Cardiac muscle cell (in vitro differentiated cells and primary cell): ENCODE results near the gene MYL12B. TPM values are rescaled to one million over a fixed set of nuclear protein-coding genes. Genes with fewer than 3 reads are reported as not detected.

Experiments
- DNase-seq, 2 donors: peaks; one replicate each; pipeline versions ENCODE4 v3.0.0 to v3.0.0-alpha.2; 2010 to 2017; ENCODE audit warnings: low read depth in 1 of 2, low spot score in 1 of 2
- H3K27ac ChIP-seq: fragments of 200-600 bp; sonication (generic); 2 replicates; pipeline ENCODE4 v1.5.1; 2016
- H3K27me3 ChIP-seq: fragments of 200-600 bp; sonication (generic); 2 replicates; pipeline ENCODE4 v1.6.0; 2016; ENCODE audit warnings: control low read depth
- H3K36me3 ChIP-seq: fragments of 200-600 bp; sonication (generic); 2 replicates; pipeline ENCODE4 v1.5.1; 2016; ENCODE audit warnings: control low read depth
- H3K4me1 ChIP-seq: fragments of 200-600 bp; sonication (generic); 2 replicates; pipeline ENCODE4 v1.8.1; 2017; ENCODE audit warnings: low read depth, mild to moderate bottlenecking, mixed run types
- H3K4me3 ChIP-seq: fragments of 200-600 bp; sonication (generic); 2 replicates; pipeline ENCODE4 v1.5.1; 2016; ENCODE audit warnings: mild to moderate bottlenecking
- H3K9me3 ChIP-seq: fragments of 200-600 bp; sonication (generic); 2 replicates; pipeline ENCODE4 v1.5.1; 2017; ENCODE audit warnings: low read depth, mild to moderate bottlenecking, control low read depth
- polyA plus RNA-seq: library from polyadenylated mRNA; unstranded; fragments of >200 nt; fragmentation: Nextera tagmentation; extraction: Ambion mirVana; gene quantifications from 2 replicates; pipeline ENCODE4 v1.2.1, GENCODE V29; 2016
- total RNA-seq: library from RNA; depleted of rRNA; stranded (reverse); fragments of >200 nt; gene quantifications from 2 replicates; pipeline ENCODE4 v1.2.3, GENCODE V29; 2016
- TF ChIP-seq, protein P1 (sequence below): IDR thresholded peaks from 2 replicates; pipeline ENCODE4 v1.5.1; 2012; ENCODE audit warnings: low read depth, mild to moderate bottlenecking, low read length

The MYL12B gene
- total and polyA plus RNA-seq, 2 experiments from 2014 or later, result 74.8 to 299 TPM

DNA sequence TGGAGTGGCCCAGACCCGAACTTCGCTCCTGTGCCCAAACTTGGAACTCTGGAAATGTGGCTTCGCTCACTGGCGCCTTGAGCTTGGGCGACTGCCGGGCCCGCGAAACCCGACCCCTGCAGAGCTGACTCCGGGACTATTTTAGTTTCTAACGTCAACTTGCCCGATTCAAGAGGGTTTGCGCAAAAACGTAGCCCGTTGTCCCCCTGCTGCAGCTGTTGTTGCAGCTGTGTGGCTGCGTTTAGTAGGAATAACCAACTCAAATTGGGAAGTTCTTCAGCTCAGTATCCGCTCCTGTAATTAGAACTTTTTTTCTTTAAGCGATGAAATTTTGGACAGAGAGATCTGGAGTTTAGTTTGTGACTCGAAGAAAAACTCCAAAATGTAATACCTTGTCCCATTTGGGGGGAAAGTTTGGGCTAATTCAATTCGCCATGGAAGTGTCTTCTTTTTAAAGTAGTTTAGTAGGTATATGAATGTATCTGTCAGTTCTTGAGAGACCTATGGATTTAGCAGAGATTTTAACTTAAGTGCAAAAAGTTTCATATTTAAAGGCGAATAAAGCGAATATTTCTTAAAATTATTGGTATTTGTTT is 13.8 kb upstream of the MYL12B start:
- no peaks in the 10 kb centered on the region for H3K9me3 ChIP-seq
- H3K27me3 ChIP-seq, result no peaks in the 10 kb centered on the region
- DNase-seq, result peak; percentile 56 to 73
- peak overlapping the region; percentile 100 for H3K27ac ChIP-seq
- H3K4me3 ChIP-seq, result peak overlapping the region; percentile 75
- H3K36me3 ChIP-seq, result peaks cover 2% of the 10 kb centered on the region
- TF ChIP-seq, protein P1, sequence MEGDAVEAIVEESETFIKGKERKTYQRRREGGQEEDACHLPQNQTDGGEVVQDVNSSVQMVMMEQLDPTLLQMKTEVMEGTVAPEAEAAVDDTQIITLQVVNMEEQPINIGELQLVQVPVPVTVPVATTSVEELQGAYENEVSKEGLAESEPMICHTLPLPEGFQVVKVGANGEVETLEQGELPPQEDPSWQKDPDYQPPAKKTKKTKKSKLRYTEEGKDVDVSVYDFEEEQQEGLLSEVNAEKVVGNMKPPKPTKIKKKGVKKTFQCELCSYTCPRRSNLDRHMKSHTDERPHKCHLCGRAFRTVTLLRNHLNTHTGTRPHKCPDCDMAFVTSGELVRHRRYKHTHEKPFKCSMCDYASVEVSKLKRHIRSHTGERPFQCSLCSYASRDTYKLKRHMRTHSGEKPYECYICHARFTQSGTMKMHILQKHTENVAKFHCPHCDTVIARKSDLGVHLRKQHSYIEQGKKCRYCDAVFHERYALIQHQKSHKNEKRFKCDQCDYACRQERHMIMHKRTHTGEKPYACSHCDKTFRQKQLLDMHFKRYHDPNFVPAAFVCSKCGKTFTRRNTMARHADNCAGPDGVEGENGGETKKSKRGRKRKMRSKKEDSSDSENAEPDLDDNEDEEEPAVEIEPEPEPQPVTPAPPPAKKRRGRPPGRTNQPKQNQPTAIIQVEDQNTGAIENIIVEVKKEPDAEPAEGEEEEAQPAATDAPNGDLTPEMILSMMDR, result no peak
- H3K4me1 ChIP-seq, result peaks cover 10% of the 10 kb centered on the region

DNA sequence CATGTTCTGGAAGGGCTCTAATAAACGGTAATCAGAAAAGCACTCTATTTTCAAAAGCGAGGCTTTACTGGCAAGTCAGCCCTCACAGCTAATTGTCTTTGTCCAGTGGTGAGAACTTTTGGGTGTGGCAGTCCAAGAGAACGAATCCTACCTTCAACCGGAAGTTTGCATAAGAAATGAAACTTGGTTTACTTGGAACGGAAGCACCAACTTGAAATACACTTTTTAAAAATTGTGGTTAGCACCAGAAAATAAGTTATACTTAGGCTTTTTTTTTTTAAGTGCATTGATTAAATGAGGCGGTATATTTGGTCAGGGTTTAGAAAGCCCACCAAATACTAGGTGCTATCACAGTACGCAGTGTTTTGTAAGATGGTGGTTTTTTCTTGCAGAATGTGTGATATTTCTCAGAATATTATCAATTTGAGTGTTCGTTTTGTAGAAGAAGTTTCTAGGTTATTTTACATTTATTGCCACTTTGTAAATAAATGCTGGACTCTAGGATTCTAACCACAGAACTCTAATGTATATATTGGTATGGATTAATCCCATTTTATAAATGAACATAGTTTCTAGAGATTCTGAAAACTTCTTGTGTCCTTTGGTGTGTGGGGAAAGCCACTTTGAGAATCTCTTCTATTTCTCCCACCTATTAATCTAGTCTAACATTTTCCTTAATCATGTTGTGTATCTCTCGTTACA is 13.1 kb upstream of the MYL12B start:
- Histone ChIP-seq H3K9me3 (no peaks in the 10 kb centered on the region), H3K27me3 (no peaks in the 10 kb centered on the region), H3K4me1 (peaks cover 10% of the 10 kb centered on the region), H3K36me3 (peaks cover 8% of the 10 kb centered on the region), H3K27ac (peak overlapping the region; percentile 100), H3K4me3 (peak overlapping the region; percentile 75)
- TF ChIP-seq, protein P1, result no peak
- DNase-seq, result peak in 1 of 2 donors; percentile 75

DNA sequence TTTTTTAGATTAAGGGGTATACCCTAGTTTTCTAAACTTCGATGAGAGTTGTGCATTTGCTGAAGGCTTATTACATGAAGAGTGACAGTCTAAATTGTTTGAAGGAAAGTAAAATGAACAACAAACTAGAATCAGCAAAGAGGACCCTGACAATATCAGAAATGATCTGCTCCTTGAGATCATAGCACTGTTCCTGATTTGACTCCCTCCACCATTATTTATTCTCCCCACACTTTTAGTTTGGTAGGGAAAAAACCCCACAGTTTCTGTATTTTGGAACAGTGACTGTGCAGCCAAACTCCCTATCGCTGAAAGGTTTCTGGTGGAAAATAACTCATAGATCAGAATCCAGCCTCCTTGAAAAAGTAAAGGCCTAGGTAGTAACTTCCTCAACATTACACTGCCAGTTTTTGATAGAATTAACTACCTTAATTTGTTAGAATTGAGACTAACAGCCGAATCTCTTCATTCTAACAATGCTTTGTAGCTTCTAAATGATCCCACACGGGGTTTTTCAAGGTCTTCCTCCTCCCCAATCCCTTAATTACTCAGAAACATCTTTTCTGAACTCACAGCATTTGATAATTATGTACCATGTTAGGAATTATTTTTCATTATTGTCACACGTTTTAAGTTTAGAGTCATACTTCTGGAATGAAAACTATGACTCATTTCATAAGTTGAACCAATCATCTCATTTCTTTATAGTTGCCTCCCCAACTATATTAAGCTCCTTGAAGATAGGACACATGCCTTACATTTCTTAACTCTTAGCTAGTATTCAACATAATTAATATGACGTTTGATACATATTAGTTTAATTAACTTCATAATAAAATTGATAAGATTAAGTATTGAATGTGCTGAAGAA is 11.5 kb upstream of the MYL12B start:
- Histone ChIP-seq H3K36me3 (peaks cover 25% of the 10 kb centered on the region), H3K4me1 (peaks cover 10% of the 10 kb centered on the region), H3K27me3 (no peaks in the 10 kb centered on the region), H3K27ac (peak overlapping the region; percentile 33), H3K4me3 (no peak overlapping the region), H3K9me3 (no peaks in the 10 kb centered on the region)
- TF ChIP-seq, protein P1, result no peak
- peak in 1 of 2 donors; percentile 84 for DNase-seq

DNA sequence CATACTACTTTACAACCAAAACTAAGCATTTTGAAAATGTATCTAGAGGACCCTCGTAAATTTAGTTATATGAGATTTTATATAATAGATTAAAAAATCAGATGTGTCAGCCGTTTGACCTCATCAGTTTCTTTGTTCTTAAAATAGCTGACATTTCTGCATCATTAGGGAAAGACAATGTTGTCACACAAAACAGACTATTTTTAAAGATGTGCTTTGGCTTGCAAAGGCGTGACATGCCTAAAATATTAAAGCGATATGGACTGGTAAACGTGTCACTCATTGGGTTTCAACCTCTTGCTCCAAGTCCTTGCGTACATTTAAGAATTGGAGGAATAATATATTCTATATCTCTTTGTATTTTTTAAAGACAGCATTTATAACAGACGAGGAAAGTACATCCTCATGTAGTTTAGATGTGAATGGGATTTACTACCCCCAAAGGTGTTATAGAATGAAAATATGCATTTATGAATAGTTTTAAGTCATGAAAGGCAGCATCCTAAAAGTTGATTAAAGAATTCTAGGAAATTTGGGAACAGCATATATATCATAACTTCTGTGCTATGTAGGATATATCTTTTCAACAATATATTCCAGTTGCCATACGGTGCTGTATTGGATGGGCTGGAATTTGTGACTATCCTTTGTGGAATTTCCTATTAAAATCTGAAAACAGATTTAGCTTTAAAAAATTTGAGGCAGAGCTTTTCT is 10.5 kb upstream of the MYL12B start:
- Histone ChIP-seq H3K27me3 (no peaks in the 10 kb centered on the region), H3K9me3 (no peaks in the 10 kb centered on the region), H3K4me3 (no peak overlapping the region), H3K4me1 (peaks cover 15% of the 10 kb centered on the region), H3K36me3 (peaks cover 33% of the 10 kb centered on the region), H3K27ac (peak overlapping the region; percentile 4)
- TF ChIP-seq, protein P1, result no peak
- no peak for DNase-seq

DNA sequence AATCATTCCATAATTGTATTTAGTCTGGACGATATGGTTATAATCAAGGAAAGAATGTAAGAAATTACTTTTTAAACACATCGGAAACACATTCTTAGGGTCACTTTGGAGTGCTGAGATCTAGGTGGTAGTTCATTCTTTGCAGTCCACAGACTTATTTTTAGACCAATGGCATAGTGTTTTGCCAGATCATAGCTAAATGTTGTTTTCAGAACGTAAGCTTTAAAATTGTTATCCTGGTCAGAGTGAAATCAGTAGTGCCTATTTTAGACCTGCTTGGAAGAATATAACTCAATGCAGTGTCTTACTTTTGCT is 10.0 kb upstream of the MYL12B start:
- H3K27ac ChIP-seq, result no peak overlapping the region
- no peaks in the 10 kb centered on the region for H3K9me3 ChIP-seq
- TF ChIP-seq, protein P1, result no peak
- H3K36me3 ChIP-seq, result peaks cover 35% of the 10 kb centered on the region
- no peak for DNase-seq
- no peak overlapping the region for H3K4me3 ChIP-seq
- H3K4me1 ChIP-seq, result peaks cover 20% of the 10 kb centered on the region
- no peaks in the 10 kb centered on the region for H3K27me3 ChIP-seq
